ENCODE data around the gene CFAP410. TPM values are rescaled to one million over a fixed set of nuclear protein-coding genes. Genes with fewer than 3 reads are reported as not detected.

The CFAP410 gene
- total and polyA plus RNA-seq, 2 of the 8 experiments (the other 6 are each of a cell fraction or from before 2014, with no cell fraction given): 10.6 to 12.0 TPM

DNA sequence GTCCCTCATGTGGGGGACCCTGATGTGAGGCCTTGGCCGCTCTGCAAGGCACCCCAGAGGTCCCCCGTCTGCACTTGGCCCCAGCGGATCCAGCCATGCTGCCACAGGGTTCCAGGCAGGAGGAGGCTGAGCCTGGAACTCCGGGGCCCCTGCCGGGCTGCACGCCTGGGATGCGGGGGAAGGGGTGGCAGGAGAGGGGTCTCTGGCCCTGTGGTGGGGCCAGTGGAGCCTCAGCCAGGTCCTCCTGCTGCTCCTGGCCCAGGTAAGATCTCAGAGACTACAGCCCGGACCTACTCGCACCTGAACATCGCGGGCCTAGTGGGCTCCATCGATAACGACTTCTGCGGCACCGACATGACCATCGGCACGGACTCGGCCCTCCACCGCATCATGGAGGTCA is 26.5 kb downstream of the CFAP410 start:
- H2BK12ac ChIP-seq (ENCODE audit: low read depth, low read length): no peak overlapping the region
- 98% methylated on average over 15 of the region's 19 CpGs; no CpG with 5 or more reads in 1 of the 2 experiments for WGBS, 2 experiments (ENCODE audit: extremely low coverage in 1 of 2, insufficient coverage in 1 of 2, insufficient read length in 1 of 2, insufficient replicate concordance in 2 of 2, low coverage in 1 of 2, low lambda C conversion rate in 2 of 2, missing lambda C conversion rate in 1 of 2)
- TF ChIP-seq BRCA1 (IDR thresholded peaks at IDR 0.05; ENCODE audit: low read depth, low read length) (no peak), CHD1 (IDR thresholded peaks at IDR 0.05; ENCODE audit: low read depth, low read length) (no peak), FOSL1 (IDR thresholded peaks at IDR 0.05; ENCODE audit: insufficient read depth, low read depth, low read length) (no peak), POLR2A (IDR thresholded peaks at IDR 0.05; ENCODE audit: control extremely low read depth in 1 of 2, low read depth in 2 of 2, low read length in 2 of 2) (no peak), BACH1 (IDR thresholded peaks at IDR 0.05; ENCODE audit: low read length) (no peak), POU5F1 (IDR thresholded peaks at IDR 0.05; ENCODE audit: low read depth, low read length) (no peak)
- TF ChIP-seq, protein P1, sequence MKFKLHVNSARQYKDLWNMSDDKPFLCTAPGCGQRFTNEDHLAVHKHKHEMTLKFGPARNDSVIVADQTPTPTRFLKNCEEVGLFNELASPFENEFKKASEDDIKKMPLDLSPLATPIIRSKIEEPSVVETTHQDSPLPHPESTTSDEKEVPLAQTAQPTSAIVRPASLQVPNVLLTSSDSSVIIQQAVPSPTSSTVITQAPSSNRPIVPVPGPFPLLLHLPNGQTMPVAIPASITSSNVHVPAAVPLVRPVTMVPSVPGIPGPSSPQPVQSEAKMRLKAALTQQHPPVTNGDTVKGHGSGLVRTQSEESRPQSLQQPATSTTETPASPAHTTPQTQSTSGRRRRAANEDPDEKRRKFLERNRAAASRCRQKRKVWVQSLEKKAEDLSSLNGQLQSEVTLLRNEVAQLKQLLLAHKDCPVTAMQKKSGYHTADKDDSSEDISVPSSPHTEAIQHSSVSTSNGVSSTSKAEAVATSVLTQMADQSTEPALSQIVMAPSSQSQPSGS (IDR thresholded peaks at IDR 0.05; ENCODE audit: low read length): no peak
- H3K14ac ChIP-seq (ENCODE audit: insufficient read length): no peak overlapping the region
- no peak overlapping the region for H4K5ac ChIP-seq (ENCODE audit: insufficient read length, low read depth, low read length)
- H3K23me2 ChIP-seq (ENCODE audit: low read depth, low read length): no peaks in the 10 kb centered on the region
- H3K4me3 ChIP-seq (ENCODE audit: extremely low read depth in 1 of 4, insufficient read depth in 2 of 4, low read depth in 3 of 4, low read length in 4 of 4): no peak overlapping the region
- no peaks in the 10 kb centered on the region for H3K9me3 ChIP-seq (ENCODE audit: insufficient read depth in 2 of 2, low read depth in 1 of 2, low read length in 1 of 2)
- no peak overlapping the region for H2BK20ac ChIP-seq (ENCODE audit: low read length)
- no peak overlapping the region for H3K23ac ChIP-seq (ENCODE audit: insufficient read length)
- no peaks in the 10 kb centered on the region for H3K79me2 ChIP-seq (ENCODE audit: control insufficient read depth in 1 of 2, insufficient read depth in 2 of 2, low read length in 2 of 2)
- no peak for FAIRE-seq
- H3K4me2 ChIP-seq (ENCODE audit: insufficient read depth in 1 of 2, low read depth in 2 of 2, low read length in 2 of 2): no peak overlapping the region
- H3K27me3 ChIP-seq (replicated peaks in 1 of 4; ENCODE audit: control insufficient read depth in 3 of 4, extremely low read depth in 1 of 4, insufficient read depth in 3 of 4, low read length in 3 of 4): no peaks in the 10 kb centered on the region
- H2AK5ac ChIP-seq (ENCODE audit: low read depth, low read length): no peak overlapping the region
- H4K8ac ChIP-seq (ENCODE audit: extremely low read depth, insufficient read depth, low read length): 0 out of 2 replicates have a peak overlapping the region, but pooled peaks have one; percentile 25
- H3K4ac ChIP-seq (replicated peaks; ENCODE audit: insufficient read length, low read depth, low read length): no peak overlapping the region
- no peak overlapping the region for H3K18ac ChIP-seq (ENCODE audit: extremely low read depth, low read length)
- H3K79me1 ChIP-seq (ENCODE audit: low read depth, low read length): no peaks in the 10 kb centered on the region; the same call in 1 of the 2 replicates
- CTCF ChIA-PET (ENCODE audit: partially characterized antibody): interaction anchor here (1.0 kb wide), 2 partner anchors 11 to 15 kb away, joined by 3 read pairs; no protein-coding TSS in a partner anchor
- H3K36me3 ChIP-seq (ENCODE audit: control insufficient read depth in 2 of 4, insufficient read depth in 4 of 4, low read length in 3 of 4): peaks cover 0 to 23% (median 11%) of the 10 kb centered on the region in 4 experiments; a peak in 5 of 8 replicates
- H2BK5ac ChIP-seq (ENCODE audit: low read depth, low read length): no peak overlapping the region; the same call in 1 of the 2 replicates
- H3K56ac ChIP-seq (replicated peaks; ENCODE audit: insufficient read length, low read depth, low read length): no peak overlapping the region
- no peak overlapping the region for H3K9ac ChIP-seq (replicated peaks in 1 of 4; ENCODE audit: extremely low read depth in 1 of 4, low read depth in 3 of 4, low read length in 3 of 4)
- H2BK15ac ChIP-seq (ENCODE audit: low read length): no peak overlapping the region
- no peak overlapping the region for H3K27ac ChIP-seq (ENCODE audit: low read depth, low read length)
- H4K20me1 ChIP-seq (replicated peaks in 1 of 2; ENCODE audit: control insufficient read depth in 1 of 2, insufficient read depth in 2 of 2, low read length in 2 of 2): peaks cover 0 to 11% of the 10 kb centered on the region in 2 experiments
- H2AFZ ChIP-seq (ENCODE audit: low read length): no peak overlapping the region
- no peak overlapping the region for H4K91ac ChIP-seq (replicated peaks; ENCODE audit: insufficient read length, low read length)
- POLR2A ChIA-PET (ENCODE audit: partially characterized antibody): interaction anchor here (0.9 kb wide), 1 partner anchor 18 kb away, joined by 3 read pairs; no protein-coding TSS in a partner anchor
- no peaks in the 10 kb centered on the region for H3K4me1 ChIP-seq (replicated peaks in 1 of 4; ENCODE audit: control insufficient read depth in 3 of 4, insufficient read depth in 4 of 4, low read length in 3 of 4)
- H2BK120ac ChIP-seq (replicated peaks; ENCODE audit: low read depth, low read length): no peak overlapping the region
- no peak for DNase-seq (ENCODE audit: low read depth in 1 of 2, low spot score in 2 of 2)

Measured in H1 (cell line).